Activated T-cell treated with anti-CD3 and anti-CD28 coated beads for 1 hour (primary cell): ENCODE results near the gene PLD3.
"Not testable (repeated sequence)": the region's sequence is repeated elsewhere in the genome, so short reads cannot be mapped to it uniquely, and the experiment has no call there.

Experiments
- DNase-seq: peaks from one replicate; pipeline ENCODE4 v3.0.0-alpha.2; 2020; ENCODE audit warnings: low read depth

The PLD3 gene

DNA sequence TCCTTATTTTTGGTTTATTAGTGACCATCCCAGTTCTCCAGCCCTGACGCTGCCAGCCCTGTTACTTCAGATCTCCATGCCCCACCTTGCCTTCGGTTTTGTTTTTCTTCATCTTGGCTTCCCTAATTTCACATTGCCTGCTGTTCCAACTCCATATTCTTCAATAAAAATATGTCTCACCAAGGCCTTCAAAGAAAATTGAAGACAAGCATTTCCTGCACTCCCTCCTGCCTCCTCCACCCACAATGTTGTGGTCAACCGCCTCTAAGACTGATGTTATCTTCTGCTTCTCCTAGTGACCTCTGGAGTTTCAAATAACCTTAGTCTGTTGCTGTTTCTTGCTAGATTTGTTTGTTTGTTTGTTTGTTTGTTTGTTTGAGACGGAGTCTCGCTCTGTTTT is 14.6 kb downstream of the PLD3 start:
- no peak for DNase-seq

DNA sequence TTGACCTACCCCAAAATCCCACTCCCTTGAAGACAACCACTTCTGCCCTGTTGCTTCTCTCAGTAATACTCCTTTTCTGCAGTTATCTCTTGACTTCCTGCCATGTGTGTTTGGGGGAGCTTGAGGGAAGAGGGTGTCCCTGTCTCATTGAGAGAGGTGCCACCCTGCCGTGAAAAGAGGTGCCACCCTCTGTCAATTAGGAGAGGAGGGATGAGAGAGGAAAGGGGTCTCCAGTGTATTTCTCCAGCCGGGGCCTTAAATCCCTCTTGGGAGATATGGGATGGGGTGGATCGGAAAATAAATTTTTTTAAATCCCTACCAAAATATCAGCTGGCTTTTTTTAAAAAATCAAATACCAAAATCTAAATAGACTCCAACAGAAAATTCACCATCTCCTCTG is 16.5 kb downstream of the PLD3 start:
- DNase-seq, result no peak

DNA sequence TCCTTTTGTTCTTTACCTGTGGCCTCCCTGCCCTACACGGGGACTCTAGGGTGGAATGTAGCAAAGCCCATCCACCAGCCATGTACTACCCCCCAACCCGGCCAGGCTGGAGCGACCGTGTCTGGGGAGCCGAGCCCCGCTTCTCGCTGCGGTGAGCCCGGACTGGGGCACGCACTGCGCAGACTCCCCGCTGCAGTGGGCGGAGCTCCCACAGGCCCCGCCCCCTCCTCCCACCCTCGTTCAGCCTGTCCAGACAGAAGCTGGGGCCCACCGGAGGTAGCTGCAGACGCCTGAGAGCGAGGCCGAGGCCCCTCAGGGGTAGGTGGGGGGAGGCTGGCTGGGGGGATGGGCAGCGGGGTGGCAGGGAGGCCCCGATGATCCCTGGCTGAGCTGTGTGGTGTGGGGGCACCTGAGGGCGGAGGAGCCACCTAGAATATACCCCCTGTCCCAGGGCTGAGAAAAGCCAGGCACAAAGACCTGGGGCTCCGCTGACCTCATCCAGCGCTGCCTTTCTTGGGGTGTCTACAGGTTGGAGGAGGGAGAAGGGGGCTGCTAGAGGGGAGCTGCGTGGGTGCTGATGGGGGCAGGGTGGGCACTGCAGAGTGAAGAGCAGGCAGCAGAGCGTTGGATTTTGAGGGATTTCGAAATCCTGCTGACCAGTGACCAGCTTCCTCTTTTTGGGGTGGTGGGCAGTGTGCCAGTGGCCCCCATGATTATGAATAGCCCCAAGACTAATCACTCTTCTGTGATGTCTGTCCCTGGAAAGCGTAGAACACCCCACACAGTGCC is 17.3 kb downstream of the PLD3 start:
- peak; percentile 11 for DNase-seq

DNA sequence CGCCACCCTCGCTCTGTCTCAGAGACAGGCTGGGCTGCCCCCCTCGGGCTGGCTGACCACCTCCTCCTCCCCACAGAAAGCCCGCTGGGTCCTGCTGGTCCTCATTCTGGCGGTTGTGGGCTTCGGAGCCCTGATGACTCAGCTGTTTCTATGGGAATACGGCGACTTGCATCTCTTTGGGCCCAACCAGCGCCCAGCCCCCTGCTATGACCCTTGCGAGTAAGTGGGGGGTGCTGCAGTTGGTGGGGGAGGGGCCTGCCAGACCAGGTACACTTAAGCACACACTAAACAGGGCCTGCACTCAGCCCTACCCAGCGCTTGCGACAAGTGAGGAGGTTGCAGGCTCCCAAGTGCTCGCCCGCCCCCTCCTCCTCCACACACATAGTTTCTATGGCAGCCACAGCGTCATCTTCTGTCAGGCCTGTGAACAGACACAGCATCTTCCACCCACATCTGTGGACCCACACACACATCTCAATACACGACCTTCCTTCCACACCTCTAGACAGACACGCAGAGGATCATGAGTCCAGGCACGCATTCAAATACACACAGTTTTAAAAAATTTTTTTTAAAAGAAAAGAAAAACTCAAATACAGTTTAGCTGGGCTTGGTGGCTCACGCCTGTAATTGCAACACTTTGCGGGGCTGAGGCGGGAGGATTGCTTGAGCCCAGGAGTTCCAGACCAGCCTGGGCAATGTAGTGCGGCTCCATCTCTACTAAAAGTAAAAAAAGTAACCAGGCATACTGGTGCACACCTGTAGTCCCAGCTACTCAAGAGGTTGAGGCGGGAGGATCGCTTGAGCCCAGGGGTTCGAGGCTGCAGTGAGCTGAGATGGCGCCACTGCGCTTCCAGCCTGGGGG is 18.4 kb downstream of the PLD3 start:
- no peak for DNase-seq

DNA sequence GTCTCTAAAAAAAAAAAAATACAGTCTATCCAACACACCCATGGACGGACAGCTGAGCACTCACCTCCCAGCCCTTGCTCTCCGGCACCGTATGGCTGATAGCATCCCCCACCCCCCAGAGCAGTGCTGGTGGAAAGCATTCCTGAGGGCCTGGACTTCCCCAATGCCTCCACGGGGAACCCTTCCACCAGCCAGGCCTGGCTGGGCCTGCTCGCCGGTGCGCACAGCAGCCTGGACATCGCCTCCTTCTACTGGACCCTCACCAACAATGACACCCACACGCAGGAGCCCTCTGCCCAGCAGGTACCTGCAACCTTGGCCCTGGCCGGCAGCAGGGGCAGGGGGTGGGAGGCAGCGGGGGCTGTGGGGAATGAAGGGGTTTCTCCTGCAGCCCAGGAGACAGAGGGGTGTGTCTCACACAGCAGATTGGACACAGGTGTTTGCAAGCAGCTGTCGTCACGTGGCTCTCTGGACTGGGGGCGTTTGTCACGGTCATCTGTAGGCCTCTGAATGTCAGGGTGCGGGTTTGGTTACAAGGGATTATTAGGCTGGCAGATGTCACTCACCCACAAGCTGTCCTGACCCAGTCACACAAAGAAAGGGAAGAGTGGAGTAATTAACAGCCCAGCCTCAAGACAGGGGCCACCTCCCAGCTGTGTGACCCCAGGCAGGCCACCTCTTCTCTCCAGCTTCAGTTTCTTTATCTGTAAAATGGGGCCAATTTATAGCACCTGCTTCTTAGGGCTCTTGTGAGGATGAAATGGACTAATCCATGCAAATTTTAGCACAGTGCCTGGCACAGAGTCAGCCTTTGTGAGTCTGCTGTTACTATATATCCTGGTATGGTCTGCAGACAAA is 19.3 kb downstream of the PLD3 start:
- no peak for DNase-seq

DNA sequence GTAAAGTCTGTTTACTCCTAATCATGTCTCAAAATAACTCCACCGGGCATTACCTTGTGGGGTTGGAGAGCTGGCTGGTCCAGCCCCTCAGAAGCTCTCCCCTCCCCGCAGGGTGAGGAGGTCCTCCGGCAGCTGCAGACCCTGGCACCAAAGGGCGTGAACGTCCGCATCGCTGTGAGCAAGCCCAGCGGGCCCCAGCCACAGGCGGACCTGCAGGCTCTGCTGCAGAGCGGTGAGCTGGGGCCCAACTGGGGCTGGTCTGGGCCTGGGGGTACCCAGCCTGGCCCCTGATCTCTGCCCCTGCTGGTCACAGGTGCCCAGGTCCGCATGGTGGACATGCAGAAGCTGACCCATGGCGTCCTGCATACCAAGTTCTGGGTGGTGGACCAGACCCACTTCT is 21.3 kb downstream of the PLD3 start:
- DNase-seq, result no peak

DNA sequence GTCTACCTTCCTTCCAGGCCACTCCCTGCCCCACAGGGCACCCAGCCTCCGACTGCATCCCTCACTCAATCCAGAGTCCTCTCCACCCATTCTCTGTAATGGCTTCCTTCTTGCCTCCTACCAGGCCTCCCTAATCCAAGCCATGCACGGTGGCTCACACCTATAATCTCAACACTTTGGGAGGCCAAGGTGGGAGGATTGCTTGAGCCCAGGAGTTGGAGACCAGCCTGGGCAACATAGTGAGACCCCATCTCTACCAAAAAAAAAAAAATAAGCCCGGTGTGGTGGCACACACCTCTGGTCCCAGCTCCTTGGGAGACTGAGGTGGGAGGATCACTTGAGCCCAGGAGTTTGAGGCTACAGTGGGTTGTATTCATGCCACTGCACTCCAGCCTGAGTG is 21.8 kb downstream of the PLD3 start:
- not testable (repeated sequence) for DNase-seq

DNA sequence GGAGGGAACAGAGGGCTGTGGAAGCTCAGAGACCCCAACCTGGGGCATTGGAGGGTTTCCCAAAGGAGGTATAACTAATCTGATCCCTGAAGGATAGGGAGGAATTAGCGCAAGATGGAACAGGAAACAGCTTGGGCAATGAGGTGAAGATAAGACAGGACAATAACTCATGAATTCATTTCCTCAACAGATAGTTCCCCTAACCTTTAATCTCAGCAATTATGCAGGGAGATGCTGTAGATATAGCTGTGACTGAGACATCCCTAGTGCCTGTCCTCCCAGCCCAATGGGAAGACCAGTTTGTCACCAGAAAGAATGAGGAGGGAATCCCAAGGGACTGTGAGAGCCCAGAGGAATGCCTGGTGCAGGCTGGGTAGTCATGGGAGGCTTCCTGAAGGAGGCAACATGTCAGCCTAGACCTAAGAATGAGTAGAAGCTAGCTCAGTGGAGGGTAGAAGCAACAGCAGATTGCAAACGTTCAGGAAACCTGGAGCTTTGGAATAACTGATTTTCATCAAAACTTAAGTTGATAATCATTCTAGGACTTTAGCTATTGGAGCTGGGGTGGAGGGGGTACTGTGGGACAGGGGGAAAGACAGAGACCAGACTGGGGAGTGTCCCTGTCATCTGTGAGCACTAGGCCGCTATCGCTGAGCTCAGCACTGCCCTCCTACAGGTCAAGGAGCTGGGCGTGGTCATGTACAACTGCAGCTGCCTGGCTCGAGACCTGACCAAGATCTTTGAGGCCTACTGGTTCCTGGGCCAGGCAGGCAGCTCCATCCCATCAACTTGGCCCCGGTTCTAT is 22.7 kb downstream of the PLD3 start:
- no peak for DNase-seq

DNA sequence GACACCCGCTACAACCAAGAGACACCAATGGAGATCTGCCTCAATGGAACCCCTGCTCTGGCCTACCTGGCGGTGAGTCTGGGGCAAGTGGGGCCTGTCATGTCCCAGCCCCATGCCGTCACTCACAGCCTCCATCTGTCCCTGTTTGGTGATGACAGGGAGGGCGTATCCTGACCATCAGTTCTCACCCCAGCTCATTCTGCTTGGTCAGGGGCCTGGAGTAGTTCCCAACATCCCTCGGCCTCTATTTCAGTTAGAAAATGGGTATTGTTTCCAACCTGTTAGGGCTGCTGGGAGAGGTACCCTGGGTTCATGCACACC is 23.3 kb downstream of the PLD3 start:
- DNase-seq, result no peak

DNA sequence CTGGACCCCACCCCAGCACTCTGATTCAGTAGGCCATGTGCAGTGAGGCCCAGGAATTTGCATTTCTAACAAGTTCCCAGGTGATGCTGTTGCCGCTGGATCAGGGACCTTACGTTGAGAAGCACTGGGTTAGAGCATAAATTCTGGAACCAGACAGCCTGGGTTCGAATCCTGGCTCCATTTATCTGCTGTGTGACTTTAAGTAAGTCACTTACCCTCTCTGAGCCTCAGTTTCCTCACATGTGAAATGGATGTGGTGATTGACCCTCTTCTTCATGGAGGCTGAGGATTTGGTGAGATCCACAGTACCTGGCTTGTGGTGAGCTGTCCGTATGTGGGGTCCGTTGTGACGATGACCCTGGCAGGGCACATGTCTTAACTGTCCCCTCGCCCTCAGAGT is 25.6 kb downstream of the PLD3 start:
- no peak for DNase-seq

DNA sequence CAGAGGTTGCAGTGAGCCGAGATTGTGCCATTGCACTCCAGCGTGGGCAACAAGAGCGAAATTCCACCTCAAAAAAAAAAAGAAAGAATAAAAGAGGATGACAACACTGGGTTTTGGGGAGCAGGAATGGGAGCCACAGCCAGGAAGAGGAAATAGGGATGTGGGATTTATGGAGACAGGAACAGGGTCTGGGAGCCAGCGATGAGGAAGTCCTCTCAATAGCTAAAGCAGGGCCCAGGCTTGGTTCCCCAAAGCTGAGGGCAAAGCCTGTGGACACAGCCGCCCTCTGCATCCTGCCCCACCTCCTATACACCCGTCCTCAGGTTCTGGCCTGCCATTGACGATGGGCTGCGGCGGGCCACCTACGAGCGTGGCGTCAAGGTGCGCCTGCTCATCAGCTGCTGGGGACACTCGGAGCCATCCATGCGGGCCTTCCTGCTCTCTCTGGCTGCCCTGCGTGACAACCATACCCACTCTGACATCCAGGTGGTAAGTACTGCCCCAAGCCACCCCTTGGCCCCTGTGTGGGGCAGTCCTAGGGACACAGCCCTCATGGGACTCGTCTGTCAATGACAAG is 27.9 kb downstream of the PLD3 start:
- no peak for DNase-seq

DNA sequence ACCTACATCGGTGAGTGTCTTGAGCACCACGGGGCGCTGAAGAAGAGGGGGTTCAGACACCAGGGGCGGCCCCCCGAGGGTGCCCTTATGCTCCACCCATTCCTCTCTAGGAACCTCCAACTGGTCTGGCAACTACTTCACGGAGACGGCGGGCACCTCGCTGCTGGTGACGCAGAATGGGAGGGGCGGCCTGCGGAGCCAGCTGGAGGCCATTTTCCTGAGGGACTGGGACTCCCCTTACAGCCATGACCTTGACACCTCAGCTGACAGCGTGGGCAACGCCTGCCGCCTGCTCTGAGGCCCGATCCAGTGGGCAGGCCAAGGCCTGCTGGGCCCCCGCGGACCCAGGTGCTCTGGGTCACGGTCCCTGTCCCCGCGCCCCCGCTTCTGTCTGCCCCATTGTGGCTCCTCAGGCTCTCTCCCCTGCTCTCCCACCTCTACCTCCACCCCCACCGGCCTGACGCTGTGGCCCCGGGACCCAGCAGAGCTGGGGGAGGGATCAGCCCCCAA is 29.4 kb downstream of the PLD3 start:
- no peak for DNase-seq

DNA sequence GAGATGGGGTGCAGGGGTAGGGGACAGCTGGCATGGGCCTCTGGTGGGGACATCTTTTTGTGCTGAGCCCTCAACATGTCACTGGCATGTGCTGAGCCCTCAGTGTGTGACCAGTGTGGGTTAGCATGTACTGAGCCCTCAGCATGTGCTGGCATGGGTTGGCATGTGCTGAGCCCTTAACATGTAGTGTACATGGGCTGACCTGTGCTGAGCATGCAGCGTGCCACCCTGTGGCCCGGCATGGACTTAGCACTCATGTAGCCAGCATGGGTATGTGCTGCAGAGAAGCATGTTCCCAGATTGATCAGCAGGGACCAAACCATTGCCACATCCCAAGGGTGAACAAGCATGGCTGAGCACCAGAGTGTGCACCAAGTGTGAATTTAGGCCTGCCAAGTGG is 30.0 kb downstream of the PLD3 start:
- no peak for DNase-seq

DNA sequence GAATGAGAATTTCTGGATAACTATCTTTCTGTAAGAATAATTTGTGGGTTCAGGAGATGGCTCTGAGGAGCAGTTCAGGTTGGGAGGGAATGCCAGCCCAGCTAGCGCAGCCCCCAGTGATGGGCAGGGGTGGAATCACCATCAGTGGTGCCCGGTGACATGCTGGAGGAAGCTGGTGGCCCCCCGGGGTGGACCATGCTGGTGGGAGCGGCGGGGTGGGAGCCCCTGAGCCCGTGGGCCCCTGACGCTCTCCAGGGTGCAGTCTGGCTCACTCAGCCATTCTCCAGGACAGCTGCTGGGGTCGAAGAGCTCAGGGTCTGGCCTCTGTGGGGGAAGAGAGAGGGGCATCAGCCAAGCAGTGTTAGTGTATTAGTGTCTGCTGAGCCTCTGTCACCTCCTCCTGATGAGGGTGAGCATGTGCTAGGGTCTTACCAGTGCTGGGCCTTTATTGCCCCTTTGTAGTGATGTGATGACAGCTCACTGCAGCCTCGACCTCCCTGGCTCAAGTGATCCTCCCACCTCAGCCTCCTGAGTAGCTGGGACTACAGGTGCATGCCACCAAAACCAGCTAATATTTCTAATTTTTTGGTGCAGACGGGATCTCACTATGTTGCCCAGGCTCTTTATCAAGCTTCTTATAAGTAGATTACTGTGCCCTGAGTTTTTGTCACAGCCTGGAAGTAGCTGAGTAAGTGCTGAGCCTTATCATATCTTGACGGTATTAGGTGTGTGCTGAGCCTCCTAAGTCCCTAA is 31.1 kb downstream of the PLD3 start:
- no peak for DNase-seq

DNA sequence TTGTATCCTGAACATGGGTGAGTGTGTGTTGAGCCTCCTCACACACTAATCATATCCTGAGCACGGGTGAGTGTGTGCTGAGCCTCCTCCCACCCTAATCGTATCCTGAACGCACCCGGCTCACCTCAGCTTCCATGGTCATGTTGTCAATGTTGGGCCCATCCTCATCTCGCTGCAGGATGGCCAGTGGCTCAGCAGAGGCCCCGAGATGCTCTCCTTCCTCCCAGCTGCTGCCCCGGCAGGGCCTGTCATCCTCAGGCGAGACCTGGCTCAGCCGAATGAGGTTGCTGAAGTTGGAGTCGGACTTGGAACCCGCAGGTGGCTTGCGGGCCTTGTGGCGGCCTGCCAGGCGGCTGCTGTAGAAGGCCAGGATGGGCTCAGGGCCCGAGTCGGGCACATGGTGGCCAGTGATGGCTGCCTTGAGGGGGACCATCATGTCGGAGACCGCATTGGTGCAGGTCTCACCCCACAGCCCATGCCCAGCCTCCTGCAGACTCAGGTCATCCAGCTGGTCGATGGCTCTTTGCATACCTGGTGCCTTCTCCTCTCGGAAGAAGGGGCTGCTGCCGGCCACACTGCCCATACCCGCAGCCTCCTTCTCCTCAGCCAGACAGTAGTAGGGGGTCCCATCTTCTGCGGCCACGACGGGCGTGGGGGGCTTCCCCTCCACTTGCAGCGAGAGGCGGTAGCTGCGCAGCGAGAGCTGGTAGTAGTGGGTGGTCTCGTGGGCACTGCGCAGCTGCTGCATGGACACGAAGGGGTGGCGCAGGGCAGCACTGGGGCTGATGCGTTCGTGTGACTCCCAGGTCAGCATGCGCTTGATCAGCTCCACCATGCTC is 31.9 kb downstream of the PLD3 start:
- DNase-seq, result no peak

DNA sequence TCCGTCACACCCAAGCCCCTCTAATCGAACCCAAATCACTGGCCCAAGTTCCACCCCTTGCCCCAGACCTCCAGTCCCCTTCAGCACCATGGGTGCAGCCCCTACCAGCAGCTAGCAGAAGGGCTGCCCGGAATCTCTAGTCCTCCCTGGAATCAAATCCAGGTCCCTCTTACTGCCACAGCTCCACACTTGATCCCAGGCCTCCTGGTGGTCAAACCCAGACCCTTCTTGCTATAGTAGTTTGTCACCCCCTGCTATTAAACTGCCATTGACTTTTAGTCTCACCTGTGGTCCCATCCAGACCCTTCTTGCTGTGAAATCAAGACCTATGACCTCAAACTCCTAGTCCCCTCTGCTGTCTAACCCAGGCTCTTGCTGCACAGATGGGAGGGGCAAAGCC is 32.8 kb downstream of the PLD3 start:
- DNase-seq, result no peak

DNA sequence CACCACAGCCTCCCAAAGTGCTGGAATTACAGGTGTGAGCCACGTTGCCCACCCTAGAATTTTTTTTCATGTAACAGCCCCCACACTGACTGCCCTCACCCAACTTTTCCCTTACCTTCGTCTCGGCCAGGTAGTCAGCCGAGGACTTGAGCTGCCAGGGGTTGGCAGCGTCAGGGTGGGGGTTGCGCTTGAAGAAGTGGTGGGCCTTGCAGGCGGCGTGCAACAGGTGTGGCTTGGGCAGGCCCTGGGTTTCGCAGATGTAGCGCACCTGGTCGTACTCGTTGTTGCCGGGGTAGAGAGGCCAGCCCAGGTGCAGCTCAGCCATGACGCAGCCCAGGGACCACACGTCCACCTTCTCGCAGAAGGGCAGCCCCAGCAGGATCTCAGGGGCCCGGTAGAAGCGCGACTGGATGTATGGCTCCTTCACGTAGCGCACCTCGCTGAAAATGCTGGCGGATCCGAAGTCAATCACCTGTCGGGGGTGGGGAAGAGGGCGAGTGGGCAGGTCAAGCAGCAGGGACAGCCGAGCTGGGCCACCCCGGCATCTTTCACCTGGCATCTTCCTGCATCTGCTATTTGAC is 35.3 kb downstream of the PLD3 start:
- no peak for DNase-seq

DNA sequence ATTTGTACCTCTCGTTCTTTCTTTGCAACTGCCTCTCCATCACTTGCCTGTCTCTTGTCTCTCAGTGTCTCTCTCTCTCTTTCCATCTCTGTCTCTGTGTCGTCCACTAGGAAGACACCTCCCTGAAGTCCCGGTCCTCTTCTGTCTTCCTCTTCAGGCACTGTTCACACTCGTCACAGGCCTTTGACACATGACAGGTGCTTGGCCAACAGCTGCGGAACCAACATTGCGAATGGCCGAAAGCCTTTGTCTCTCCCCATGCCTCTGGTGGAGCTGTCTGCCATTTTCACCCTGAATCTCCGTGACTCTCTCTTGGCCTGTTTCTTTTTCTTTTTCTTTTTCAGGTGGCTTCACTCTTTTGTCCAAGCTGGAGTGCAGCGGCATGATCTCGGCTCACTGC is 38.7 kb downstream of the PLD3 start:
- DNase-seq, result no peak

DNA sequence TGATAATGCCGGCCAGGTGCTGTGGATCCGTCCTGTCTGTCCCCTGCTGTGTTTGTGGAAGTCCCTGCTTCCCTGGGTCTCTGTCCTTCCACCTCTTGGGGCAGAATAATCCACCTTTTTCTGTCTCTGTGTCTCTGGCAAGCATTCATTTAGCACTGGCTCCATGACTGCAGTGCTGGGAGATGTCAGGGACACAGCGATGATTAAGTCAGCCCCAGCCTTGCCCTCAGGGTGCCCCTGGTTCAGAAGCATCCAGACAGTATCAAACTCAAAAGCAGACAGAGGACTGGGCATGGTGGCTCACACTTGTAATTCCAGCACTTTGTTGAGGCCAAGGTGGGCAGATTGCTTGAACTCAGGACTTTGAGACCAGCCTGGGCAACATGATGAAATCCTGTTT is 40.0 kb downstream of the PLD3 start:
- DNase-seq, result no peak
